Mucosa of stomach (tissue), 1 donor: ENCODE data around the gene ARHGAP25.

ENCODE experiments used
- H3K27me3 ChIP-seq: one replicate; pipeline ENCODE4 v1.7.0; 2013; ENCODE audit warnings: mild to moderate bottlenecking, low read length; ENCODE audit not compliant: control insufficient read depth, insufficient read depth
- H3K36me3 ChIP-seq: one replicate; pipeline ENCODE4 v1.7.0; 2013; ENCODE audit warnings: low read length; ENCODE audit not compliant: control insufficient read depth, insufficient read depth
- H3K4me1 ChIP-seq: one replicate; pipeline ENCODE4 v1.7.0; 2013; ENCODE audit warnings: mild to moderate bottlenecking, low read length; ENCODE audit not compliant: control insufficient read depth, insufficient read depth
- H3K4me3 ChIP-seq: one replicate; pipeline ENCODE4 v1.7.0; 2013; ENCODE audit warnings: low read length
- H3K9ac ChIP-seq: one replicate; pipeline ENCODE4 v1.7.0; 2013; ENCODE audit warnings: mild to moderate bottlenecking, low read length, moderate library complexity
- H3K9me3 ChIP-seq: one replicate; pipeline ENCODE4 v1.7.0; 2013; ENCODE audit warnings: mild to moderate bottlenecking, low read length, moderate library complexity; ENCODE audit not compliant: control insufficient read depth
- donor health status: Pancreatic carcinoma.

Gene ARHGAP25

DNA sequence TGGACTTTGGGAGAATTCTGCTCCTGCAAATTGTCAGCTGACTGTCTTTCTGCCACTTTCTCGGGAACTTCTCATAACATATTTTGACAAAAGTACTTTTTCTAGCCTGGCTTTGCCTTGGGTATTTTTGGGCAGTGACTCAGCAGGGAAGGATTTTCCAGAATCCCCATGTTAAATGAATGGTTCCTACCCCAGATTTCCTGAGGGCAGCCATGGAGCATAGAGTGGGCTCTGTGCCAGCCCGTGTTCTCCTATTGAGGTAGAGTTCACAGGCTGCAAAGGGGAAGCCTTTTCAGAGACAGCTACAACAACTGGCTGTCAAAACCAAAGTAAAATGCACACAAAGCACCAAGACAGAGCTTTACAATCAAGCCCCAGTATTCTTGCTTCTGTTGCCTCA is 76.8 kb downstream of the ARHGAP25 start:
- Histone ChIP-seq H3K9ac (no peak overlapping the region), H3K4me3 (no peak overlapping the region), H3K27me3 (no peaks in the 10 kb centered on the region), H3K36me3 (no peaks in the 10 kb centered on the region), H3K9me3 (no peaks in the 10 kb centered on the region), H3K4me1 (no peaks in the 10 kb centered on the region)

DNA sequence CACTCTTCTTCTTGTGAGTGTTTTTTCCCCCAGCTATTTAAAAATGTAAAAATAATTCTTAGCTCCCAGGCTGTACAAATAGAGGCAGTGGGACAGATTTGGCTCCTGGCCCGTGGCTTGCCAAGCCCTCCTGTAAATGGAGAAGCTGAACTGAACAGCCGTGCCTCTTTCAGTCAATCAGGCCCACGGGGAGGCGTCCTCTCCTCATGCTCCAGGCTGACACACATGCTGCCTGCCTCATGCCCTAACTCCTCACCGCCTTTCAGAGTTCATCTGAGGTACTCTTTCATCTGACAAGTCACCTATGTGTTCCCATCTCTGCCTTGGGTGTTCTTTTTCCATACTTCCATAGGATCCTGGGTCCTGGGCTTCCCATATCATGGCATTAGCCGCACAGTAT is 77.6 kb downstream of the ARHGAP25 start:
- no peaks in the 10 kb centered on the region for H3K9me3 ChIP-seq
- no peaks in the 10 kb centered on the region for H3K27me3 ChIP-seq
- no peaks in the 10 kb centered on the region for H3K4me1 ChIP-seq
- H3K36me3 ChIP-seq: no peaks in the 10 kb centered on the region
- no peak overlapping the region for H3K9ac ChIP-seq
- no peak overlapping the region for H3K4me3 ChIP-seq

DNA sequence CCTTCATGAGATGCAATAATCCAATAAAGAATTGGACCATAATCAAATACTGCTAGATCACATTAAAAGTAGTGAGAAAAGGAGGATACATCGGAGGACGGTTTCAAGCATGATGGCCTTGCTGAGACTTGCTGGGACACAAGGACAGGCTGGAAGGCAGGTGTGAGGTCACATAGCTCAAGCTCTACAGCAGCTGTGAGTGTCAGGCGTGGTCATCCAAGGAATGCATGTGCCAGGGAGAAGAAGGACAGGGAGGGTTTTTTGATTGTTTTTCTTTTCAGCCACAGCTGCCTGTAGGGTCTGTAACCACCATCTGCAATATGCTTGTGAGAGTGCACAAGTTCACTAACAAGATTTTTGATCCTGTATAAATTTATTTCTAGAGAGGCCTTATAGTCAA is 79.0 kb downstream of the ARHGAP25 start:
- no peak overlapping the region for H3K4me3 ChIP-seq
- no peaks in the 10 kb centered on the region for H3K36me3 ChIP-seq
- no peaks in the 10 kb centered on the region for H3K9me3 ChIP-seq
- no peak overlapping the region for H3K9ac ChIP-seq
- H3K4me1 ChIP-seq: no peaks in the 10 kb centered on the region
- no peaks in the 10 kb centered on the region for H3K27me3 ChIP-seq

DNA sequence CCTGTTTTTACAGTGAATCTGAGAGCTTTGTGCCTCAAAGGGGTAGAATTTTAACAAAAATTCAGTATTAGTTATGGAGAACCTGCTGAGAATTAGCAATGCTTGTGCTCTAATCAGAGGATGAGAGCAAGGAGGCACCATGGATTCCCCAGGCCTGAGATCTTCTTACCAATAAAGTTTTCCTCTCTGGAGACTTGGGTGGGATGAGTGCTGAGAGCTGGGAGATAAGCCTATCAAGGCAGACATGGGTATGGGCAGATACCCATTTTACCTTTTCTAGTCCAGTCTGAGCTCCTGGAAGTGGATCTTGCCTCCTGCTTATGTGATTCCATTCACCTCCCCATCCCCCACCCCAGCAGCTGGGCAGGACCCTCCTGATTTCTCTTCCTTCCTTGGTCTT is 82.7 kb downstream of the ARHGAP25 start:
- Histone ChIP-seq H3K27me3 (no peaks in the 10 kb centered on the region), H3K9me3 (no peaks in the 10 kb centered on the region), H3K9ac (no peak overlapping the region), H3K4me3 (no peak overlapping the region), H3K4me1 (no peaks in the 10 kb centered on the region), H3K36me3 (no peaks in the 10 kb centered on the region)

DNA sequence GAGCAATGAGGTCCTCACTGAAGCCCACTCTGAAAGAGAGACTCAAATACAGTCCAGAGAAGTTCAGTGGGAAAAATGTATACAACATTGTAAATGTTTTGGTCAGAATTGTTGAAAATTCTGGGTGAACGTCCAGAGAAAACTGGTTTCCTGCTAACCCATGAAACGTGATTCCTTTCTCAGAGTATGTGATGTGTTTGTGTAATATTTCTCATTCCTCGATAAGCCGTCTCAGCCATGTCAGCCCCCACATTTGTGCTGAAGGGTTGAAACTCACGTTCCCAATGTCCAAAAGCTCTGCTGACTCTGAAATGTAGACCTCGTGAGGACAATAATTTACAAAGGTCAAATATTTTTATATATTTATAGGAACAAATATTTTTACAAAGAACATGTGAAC is 84.9 kb downstream of the ARHGAP25 start:
- no peaks in the 10 kb centered on the region for H3K36me3 ChIP-seq

DNA sequence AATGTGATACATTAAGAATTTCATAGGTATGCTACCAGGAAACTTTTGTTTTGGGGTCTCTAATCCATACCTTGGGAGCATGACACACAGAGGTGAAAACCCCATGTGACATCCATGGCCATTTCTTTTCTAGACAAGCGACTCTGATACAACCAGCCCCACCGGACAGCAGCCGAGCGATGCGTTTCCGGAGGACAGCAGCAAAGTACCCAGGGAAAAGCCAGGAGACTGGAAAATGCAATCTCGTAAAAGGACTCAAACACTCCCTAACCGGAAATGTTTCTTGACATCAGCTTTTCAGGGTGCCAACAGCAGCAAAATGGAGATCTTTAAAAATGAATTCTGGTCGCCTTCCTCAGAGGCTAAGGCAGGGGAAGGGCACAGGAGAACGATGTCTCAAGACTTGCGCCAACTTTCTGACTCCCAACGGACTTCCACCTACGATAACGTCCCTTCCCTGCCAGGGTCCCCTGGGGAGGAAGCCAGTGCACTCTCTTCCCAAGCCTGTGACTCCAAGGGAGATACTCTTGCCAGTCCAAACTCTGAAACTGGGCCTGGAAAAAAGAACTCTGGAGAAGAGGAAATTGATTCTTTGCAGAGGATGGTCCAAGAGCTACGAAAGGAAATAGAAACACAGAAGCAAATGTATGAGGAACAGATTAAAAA is 87.7 kb downstream of the ARHGAP25 start:
- Histone ChIP-seq H3K9me3 (no peaks in the 10 kb centered on the region), H3K36me3 (no peaks in the 10 kb centered on the region), H3K4me1 (no peaks in the 10 kb centered on the region), H3K4me3 (no peak overlapping the region), H3K27me3 (no peaks in the 10 kb centered on the region), H3K9ac (no peak overlapping the region)

More for the DNA sequence above, 84.9 kb downstream of the ARHGAP25 start:
- H3K4me3 ChIP-seq: no peak overlapping the region
- H3K27me3 ChIP-seq: no peaks in the 10 kb centered on the region
- no peaks in the 10 kb centered on the region for H3K4me1 ChIP-seq
- H3K9ac ChIP-seq: no peak overlapping the region
- H3K9me3 ChIP-seq: no peaks in the 10 kb centered on the region

DNA sequence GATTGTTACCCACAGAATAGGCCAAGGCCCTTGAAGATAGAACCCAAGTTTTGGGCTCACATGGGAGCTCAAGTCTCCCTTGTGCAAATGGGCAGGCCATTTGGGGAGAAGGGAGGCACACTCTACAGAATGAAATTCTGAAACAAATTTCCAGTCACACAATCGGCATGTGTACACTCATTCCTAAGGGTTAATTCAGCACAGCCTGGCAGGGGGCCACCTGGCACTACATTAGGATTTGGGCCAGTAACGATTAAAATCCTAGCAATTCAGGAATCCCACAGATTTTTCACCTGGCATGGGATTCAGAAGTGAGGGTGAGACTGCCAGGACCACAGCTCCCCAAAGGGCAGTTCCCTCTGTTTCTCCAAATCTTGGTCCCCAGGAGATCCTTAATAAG is 90.2 kb downstream of the ARHGAP25 start:
- Histone ChIP-seq H3K4me3 (no peak overlapping the region), H3K9ac (no peak overlapping the region), H3K27me3 (no peaks in the 10 kb centered on the region), H3K36me3 (no peaks in the 10 kb centered on the region), H3K9me3 (no peaks in the 10 kb centered on the region), H3K4me1 (peaks cover 15% of the 10 kb centered on the region)

DNA sequence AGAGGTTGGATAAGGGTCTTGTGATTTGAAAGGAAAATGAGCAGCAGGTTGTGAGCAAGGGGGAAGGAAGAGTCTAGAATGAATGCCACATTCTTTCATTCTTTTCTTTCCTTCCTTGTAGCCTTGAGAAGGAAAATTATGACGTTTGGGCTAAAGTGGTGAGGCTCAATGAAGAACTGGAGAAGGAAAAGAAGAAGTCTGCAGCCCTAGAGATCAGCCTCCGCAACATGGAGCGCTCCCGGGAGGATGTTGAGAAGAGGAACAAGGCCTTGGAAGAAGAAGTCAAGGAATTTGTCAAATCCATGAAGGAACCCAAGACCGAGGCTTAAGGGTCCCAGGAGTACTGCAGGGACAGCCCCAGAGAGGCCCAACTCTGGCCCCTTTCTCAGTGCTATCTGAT is 91.3 kb downstream of the ARHGAP25 start:
- no peaks in the 10 kb centered on the region for H3K27me3 ChIP-seq
- H3K36me3 ChIP-seq: no peaks in the 10 kb centered on the region
- no peaks in the 10 kb centered on the region for H3K9me3 ChIP-seq
- no peak overlapping the region for H3K4me3 ChIP-seq
- peaks cover 17% of the 10 kb centered on the region for H3K4me1 ChIP-seq
- no peak overlapping the region for H3K9ac ChIP-seq

DNA sequence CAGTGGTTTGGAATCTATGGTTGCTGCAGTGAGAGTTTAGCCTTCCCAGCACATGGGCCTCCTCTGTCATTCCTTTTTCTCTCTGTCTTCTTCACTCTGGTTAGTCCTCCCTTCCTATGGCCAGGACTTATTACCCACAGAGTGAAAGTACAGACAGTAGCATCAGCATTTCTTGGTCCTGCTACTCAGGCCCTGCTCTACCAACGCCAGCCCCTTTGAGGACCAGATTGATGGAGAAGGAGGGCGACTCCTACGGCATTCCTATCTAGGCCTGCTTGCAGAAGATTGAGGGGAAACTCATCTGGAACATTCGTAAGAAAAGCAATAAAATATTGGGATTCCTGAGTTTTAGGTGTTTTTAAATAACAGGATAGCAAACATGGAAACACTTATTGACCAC is 93.1 kb downstream of the ARHGAP25 start:
- Histone ChIP-seq H3K9ac (no peak overlapping the region), H3K4me3 (no peak overlapping the region), H3K4me1 (peaks cover 24% of the 10 kb centered on the region), H3K9me3 (no peaks in the 10 kb centered on the region), H3K36me3 (no peaks in the 10 kb centered on the region), H3K27me3 (no peaks in the 10 kb centered on the region)

DNA sequence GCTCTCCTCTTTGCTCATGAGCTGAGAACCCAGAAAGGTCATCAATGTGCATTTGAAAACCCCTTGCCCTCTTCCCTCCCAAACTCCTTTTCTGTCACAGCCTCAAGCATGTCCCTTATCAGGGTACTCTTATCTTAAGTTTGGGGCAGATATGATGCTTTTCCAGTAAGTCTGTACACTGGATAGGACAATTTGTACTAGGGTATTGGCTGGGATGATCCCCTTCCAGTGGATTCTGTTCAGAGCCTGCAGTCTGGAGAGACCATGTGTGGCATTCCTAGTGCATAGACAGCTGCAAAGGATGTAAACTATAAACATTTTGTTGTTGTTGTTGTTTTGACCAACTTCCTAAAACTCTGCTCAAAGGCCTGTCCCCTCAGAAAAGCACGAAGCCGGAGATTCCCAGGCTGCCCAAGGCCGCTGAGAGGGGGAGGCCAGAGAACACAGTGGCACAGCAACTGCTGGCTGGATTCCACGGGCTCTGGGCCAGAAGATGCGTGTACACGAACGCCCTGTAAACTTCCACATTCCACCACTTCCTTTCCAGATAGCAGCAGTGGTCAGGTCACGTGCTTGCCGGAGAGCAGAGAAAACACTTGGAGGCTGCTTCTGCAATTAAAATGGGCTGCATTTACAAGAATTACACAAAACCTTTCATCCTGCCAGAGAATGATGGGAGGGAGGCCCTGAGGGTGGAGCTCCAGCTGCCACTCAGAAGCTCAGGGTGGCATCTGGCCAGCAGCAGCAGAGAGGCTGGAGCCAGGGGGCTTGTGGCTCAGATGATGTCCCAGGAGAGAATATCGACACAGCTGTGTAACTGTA is 94.5 kb downstream of the ARHGAP25 start:
- no peaks in the 10 kb centered on the region for H3K36me3 ChIP-seq
- H3K4me3 ChIP-seq: no peak overlapping the region
- no peaks in the 10 kb centered on the region for H3K9me3 ChIP-seq
- peaks cover 24% of the 10 kb centered on the region for H3K4me1 ChIP-seq
- H3K9ac ChIP-seq: no peak overlapping the region
- no peaks in the 10 kb centered on the region for H3K27me3 ChIP-seq

DNA sequence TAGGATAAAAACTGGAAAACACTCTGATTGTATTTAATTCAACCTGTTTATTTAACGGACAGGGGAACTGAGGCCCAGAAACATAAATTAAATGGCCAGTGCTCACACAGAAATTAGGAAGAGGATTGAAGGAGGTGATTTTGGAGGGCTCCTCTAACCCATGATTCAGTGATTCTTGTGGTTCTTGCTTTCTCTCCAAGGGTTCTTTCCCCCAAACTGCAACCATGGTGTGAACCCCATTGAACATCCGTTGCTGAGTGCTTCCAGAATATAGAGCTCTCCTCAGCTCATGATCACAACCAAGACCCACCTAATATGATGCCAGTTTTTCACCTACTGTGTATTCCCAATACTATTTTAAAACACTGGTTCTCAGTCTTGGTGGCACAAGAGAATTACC is 95.1 kb downstream of the ARHGAP25 start:
- H3K4me1 ChIP-seq: peaks cover 24% of the 10 kb centered on the region

DNA sequence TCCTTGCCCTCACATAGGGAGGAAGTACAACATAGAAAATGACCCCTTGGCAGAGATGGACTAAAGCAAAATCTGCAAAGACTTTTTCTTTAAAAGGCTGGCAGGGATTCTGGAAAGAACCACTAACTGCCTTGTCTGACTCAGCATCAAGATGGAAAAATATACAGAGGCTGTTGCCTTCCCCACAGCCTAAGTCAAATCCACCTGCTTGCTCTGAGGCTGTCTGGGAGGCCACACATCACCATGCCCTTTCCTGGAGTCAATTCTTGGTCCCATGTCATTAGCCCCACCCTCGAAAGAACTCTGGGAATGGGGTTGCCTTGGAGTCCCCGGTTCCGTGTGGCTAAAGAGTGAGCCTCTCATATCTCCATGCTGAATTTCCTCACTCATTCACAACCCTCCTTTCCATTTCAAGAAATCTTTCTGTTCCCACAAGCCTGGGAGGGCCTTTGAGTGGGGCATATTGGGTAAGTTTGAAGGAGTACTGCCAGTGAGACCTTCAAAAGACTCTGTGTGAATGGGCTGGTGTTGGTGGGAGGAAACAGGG is 97.1 kb downstream of the ARHGAP25 start:
- Histone ChIP-seq H3K9me3 (no peaks in the 10 kb centered on the region), H3K4me3 (no peak overlapping the region), H3K4me1 (peaks cover 24% of the 10 kb centered on the region), H3K36me3 (no peaks in the 10 kb centered on the region), H3K27me3 (no peaks in the 10 kb centered on the region), H3K9ac (no peak overlapping the region)

More for the DNA sequence above, 95.1 kb downstream of the ARHGAP25 start:
- H3K27me3 ChIP-seq: no peaks in the 10 kb centered on the region
- no peak overlapping the region for H3K4me3 ChIP-seq
- no peaks in the 10 kb centered on the region for H3K9me3 ChIP-seq
- no peak overlapping the region for H3K9ac ChIP-seq
- no peaks in the 10 kb centered on the region for H3K36me3 ChIP-seq
